ENCODE results near the gene PTPRG. TPM values are rescaled to one million over a fixed set of nuclear protein-coding genes. Genes with fewer than 3 reads are reported as not detected.

PTPRG gene
- total and polyA plus RNA-seq, 2 experiments from 2014 or later, result 24.4 to 131 TPM

DNA sequence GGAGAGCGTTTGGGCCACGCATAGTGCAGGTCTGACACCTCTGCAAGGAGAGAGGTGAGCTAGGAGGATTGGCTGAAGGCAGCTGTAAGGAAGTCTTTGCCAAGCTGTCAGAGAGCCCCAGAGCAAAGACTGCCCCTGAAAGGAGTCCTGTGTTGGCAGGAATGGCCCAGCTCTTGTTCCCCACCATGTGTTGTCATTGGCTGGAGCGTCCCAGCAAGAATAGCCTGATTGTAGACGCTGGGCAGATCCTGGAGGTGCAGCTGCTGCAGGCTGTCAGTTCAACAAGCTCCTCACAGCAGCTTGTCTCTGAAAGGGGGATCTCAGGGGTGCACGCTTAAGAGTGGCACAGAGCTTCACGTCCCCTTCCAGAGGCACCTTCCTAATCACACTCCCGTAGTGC, 574.4 kb downstream of the PTPRG start (continued):
- TF ChIP-seq, protein P1, sequence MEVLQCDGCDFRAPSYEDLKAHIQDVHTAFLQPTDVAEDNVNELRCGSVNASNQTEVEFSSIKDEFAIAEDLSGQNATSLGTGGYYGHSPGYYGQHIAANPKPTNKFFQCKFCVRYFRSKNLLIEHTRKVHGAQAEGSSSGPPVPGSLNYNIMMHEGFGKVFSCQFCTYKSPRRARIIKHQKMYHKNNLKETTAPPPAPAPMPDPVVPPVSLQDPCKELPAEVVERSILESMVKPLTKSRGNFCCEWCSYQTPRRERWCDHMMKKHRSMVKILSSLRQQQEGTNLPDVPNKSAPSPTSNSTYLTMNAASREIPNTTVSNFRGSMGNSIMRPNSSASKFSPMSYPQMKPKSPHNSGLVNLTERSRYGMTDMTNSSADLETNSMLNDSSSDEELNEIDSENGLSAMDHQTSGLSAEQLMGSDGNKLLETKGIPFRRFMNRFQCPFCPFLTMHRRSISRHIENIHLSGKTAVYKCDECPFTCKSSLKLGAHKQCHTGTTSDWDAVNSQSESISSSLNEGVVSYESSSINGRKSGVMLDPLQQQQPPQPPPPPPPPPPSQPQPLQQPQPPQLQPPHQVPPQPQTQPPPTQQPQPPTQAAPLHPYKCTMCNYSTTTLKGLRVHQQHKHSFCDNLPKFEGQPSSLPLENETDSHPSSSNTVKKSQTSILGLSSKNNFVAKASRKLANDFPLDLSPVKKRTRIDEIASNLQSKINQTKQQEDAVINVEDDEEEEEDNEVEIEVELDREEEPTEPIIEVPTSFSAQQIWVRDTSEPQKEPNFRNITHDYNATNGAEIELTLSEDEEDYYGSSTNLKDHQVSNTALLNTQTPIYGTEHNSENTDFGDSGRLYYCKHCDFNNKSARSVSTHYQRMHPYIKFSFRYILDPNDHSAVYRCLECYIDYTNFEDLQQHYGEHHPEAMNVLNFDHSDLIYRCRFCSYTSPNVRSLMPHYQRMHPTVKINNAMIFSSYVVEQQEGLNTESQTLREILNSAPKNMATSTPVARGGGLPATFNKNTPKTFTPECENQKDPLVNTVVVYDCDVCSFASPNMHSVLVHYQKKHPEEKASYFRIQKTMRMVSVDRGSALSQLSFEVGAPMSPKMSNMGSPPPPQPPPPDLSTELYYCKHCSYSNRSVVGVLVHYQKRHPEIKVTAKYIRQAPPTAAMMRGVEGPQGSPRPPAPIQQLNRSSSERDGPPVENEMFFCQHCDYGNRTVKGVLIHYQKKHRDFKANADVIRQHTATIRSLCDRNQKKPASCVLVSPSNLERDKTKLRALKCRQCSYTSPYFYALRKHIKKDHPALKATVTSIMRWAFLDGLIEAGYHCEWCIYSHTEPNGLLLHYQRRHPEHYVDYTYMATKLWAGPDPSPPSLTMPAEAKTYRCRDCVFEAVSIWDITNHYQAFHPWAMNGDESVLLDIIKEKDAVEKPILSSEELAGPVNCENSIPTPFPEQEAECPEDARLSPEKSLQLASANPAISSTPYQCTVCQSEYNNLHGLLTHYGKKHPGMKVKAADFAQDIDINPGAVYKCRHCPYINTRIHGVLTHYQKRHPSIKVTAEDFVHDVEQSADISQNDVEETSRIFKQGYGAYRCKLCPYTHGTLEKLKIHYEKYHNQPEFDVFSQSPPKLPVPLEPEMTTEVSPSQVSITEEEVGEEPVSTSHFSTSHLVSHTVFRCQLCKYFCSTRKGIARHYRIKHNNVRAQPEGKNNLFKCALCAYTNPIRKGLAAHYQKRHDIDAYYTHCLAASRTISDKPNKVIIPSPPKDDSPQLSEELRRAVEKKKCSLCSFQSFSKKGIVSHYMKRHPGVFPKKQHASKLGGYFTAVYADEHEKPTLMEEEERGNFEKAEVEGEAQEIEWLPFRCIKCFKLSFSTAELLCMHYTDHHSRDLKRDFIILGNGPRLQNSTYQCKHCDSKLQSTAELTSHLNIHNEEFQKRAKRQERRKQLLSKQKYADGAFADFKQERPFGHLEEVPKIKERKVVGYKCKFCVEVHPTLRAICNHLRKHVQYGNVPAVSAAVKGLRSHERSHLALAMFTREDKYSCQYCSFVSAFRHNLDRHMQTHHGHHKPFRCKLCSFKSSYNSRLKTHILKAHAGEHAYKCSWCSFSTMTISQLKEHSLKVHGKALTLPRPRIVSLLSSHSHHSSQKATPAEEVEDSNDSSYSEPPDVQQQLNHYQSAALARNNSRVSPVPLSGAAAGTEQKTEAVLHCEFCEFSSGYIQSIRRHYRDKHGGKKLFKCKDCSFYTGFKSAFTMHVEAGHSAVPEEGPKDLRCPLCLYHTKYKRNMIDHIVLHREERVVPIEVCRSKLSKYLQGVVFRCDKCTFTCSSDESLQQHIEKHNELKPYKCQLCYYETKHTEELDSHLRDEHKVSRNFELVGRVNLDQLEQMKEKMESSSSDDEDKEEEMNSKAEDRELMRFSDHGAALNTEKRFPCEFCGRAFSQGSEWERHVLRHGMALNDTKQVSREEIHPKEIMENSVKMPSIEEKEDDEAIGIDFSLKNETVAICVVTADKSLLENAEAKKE (CRISPR knock-in tag; IDR thresholded peaks at IDR 0.05), result no peak

DNA sequence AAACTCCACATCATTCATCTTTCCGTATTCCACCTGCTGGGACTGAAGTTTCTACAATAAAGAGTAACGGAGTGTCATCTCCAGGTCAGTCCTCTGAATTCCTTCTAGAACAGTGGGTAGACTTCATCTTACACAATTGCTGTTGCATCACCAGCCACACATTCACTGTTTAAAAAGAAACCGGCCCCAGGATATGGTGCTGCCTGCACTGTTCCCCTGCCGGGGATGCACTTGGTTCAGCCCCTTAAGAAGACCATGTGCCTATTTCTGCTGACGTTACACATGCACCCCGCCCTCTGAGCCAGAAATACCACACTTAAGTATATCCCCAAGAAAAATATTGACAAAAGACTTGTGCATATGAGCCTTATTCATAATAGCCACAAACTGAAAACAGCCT, 578.6 kb downstream of the PTPRG start:
- H4K20me1 ChIP-seq (replicated peaks; ENCODE audit: insufficient read depth), result no peaks in the 10 kb centered on the region; the same call in 1 of the 2 replicates
- Mint-ChIP-seq H3K36me3 (ENCODE audit: low read depth) (peaks cover 11% of the 10 kb centered on the region; the same call in 2 of the 3 replicates), H3K4me3 (no peak overlapping the region), H3K27ac (no peak overlapping the region), H3K27me3 (ENCODE audit: insufficient read depth, low read depth, poor library complexity) (peaks cover 2% of the 10 kb centered on the region), H3K4me1 (peaks cover 30% of the 10 kb centered on the region), H3K9me3 (no peaks in the 10 kb centered on the region)
- H3K36me3 ChIP-seq (ENCODE audit: insufficient read depth), result no peaks in the 10 kb centered on the region
- no peak overlapping the region for H3K27ac ChIP-seq (ENCODE audit: low read depth)
- H3K4me1 ChIP-seq (ENCODE audit: insufficient read depth), result peaks cover 13% of the 10 kb centered on the region
- no peaks in the 10 kb centered on the region for H3K27me3 ChIP-seq (ENCODE audit: insufficient read depth)
- H3K79me2 ChIP-seq (replicated peaks; ENCODE audit: insufficient read depth), result no peaks in the 10 kb centered on the region
- no peak for ATAC-seq
- H3F3A ChIP-seq (replicated peaks; ENCODE audit: low read depth), result no peaks in the 10 kb centered on the region
- no peak overlapping the region for H2AFZ ChIP-seq
- no peaks in the 10 kb centered on the region for H3K9me2 ChIP-seq (ENCODE audit: insufficient read depth)
- H3K4me2 ChIP-seq, result no peak overlapping the region
- H3K4me3 ChIP-seq, result no peak overlapping the region
- DNase-seq (ENCODE audit: low spot score), result no peak
- TF ChIP-seq, protein P2, sequence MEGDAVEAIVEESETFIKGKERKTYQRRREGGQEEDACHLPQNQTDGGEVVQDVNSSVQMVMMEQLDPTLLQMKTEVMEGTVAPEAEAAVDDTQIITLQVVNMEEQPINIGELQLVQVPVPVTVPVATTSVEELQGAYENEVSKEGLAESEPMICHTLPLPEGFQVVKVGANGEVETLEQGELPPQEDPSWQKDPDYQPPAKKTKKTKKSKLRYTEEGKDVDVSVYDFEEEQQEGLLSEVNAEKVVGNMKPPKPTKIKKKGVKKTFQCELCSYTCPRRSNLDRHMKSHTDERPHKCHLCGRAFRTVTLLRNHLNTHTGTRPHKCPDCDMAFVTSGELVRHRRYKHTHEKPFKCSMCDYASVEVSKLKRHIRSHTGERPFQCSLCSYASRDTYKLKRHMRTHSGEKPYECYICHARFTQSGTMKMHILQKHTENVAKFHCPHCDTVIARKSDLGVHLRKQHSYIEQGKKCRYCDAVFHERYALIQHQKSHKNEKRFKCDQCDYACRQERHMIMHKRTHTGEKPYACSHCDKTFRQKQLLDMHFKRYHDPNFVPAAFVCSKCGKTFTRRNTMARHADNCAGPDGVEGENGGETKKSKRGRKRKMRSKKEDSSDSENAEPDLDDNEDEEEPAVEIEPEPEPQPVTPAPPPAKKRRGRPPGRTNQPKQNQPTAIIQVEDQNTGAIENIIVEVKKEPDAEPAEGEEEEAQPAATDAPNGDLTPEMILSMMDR (conservative IDR thresholded peaks at IDR 0.05; ENCODE audit: low read depth in 2 of 2), result no peak
- TF ChIP-seq ZNF331 (CRISPR knock-in tag; IDR thresholded peaks at IDR 0.05; ENCODE audit: low read depth), result no peak
- TF ChIP-seq, protein P3, sequence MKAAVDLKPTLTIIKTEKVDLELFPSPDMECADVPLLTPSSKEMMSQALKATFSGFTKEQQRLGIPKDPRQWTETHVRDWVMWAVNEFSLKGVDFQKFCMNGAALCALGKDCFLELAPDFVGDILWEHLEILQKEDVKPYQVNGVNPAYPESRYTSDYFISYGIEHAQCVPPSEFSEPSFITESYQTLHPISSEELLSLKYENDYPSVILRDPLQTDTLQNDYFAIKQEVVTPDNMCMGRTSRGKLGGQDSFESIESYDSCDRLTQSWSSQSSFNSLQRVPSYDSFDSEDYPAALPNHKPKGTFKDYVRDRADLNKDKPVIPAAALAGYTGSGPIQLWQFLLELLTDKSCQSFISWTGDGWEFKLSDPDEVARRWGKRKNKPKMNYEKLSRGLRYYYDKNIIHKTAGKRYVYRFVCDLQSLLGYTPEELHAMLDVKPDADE (IDR thresholded peaks at IDR 0.05), result no peak
- no peak for TF ChIP-seq EZH2phosphoT487 (IDR thresholded peaks at IDR 0.05; ENCODE audit: unreplicated experiment)
- TF ChIP-seq ZNF114 (CRISPR knock-in tag; IDR thresholded peaks at IDR 0.05), result no peak
- no peak for TF ChIP-seq JUNB (IDR thresholded peaks at IDR 0.05; ENCODE audit: unreplicated experiment)
- TF ChIP-seq EZH2 (IDR thresholded peaks at IDR 0.05; ENCODE audit: low read depth, unreplicated experiment), result no peak
- no peak for TF ChIP-seq STAT1 (IDR thresholded peaks at IDR 0.05; ENCODE audit: unreplicated experiment)
- TF ChIP-seq POLR2AphosphoS5 (IDR thresholded peaks at IDR 0.05; ENCODE audit: low read depth), result no peak

Data from GM23338 (cell line).